Keratinocyte (primary cell): Measurements from ENCODE around the gene RIT2.

Experiments
- EZH2 ChIP-seq: IDR thresholded peaks from one replicate; pipeline ENCODE4 v1.6.1; 2012; ENCODE audit warnings: inconsistent platforms, mild to moderate bottlenecking, low read length, moderate library complexity
- TF ChIP-seq, protein P1 (sequence below), 3 experiments: IDR thresholded peaks in 1 of 3; conservative IDR thresholded peaks in 1 of 3; optimal IDR thresholded peaks in 1 of 3; 2 replicates in 2 of 3; 3 replicates in 1 of 3; pipeline versions ENCODE3 to v1.5.1; 2011; ENCODE audit warnings: low read length in 3 of 3, mild to moderate bottlenecking in 3 of 3, moderate library complexity in 2 of 3, control low read depth in 1 of 3, inconsistent platforms in 1 of 3; ENCODE audit not compliant: insufficient read depth in 2 of 3; ENCODE audit errors: extremely low read depth in 1 of 3

DNA sequence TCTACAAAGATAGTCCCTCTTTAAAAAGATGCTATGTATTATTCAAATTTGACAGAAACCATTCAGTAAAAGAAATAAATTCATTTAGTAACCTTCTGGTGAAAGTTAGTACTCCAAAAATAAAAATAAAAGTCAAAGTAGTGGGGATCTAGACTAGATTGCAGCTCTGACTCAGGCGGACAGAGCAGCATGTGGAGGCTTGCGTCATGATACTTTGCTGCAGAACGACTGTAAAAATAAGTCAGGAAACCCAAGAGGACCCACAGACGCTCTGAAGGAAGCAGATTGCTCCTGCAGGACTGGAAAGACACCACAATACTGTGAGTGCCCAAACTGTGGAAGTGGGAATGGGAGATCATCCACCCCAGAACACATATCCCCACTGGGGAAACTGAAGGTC lies 301.9 kb downstream of the RIT2 start:
- TF ChIP-seq, protein P1, sequence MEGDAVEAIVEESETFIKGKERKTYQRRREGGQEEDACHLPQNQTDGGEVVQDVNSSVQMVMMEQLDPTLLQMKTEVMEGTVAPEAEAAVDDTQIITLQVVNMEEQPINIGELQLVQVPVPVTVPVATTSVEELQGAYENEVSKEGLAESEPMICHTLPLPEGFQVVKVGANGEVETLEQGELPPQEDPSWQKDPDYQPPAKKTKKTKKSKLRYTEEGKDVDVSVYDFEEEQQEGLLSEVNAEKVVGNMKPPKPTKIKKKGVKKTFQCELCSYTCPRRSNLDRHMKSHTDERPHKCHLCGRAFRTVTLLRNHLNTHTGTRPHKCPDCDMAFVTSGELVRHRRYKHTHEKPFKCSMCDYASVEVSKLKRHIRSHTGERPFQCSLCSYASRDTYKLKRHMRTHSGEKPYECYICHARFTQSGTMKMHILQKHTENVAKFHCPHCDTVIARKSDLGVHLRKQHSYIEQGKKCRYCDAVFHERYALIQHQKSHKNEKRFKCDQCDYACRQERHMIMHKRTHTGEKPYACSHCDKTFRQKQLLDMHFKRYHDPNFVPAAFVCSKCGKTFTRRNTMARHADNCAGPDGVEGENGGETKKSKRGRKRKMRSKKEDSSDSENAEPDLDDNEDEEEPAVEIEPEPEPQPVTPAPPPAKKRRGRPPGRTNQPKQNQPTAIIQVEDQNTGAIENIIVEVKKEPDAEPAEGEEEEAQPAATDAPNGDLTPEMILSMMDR (optimal IDR thresholded peaks at IDR 0.05 in 1 of 3, IDR thresholded peaks at IDR 0.05 in 1 of 3, conservative IDR thresholded peaks at IDR 0.05 in 1 of 3; ENCODE audit: extremely low read depth in 1 of 3, insufficient read depth in 2 of 3, low read length in 3 of 3): no peak
- no peak for TF ChIP-seq EZH2
